GM10248 (cell line): ENCODE results near the gene CSF3.

Experiments
- CTCF ChIA-PET: fragments of 300-600 bp; sonication (Branson Sonifier 250); formaldehyde crosslinking; extraction: SDS; loops from one replicate; lab custom pipeline; 2021; ENCODE audit warnings: antibody characterized with exemption; lab: Yijun Ruan, JAX
- POLR2A ChIA-PET: fragments of 350-650 bp; sonication (Branson Sonifier 250); formaldehyde crosslinking; extraction: SDS; loops from one replicate; lab custom pipeline; 2020; ENCODE audit warnings: antibody characterized with exemption; lab: Yijun Ruan, JAX
- DNase-seq: peaks from one replicate; pipeline ENCODE4 v3.0.0; 2012; ENCODE audit errors: extremely low spot score
- CTCF ChIP-seq: IDR thresholded peaks from 2 replicates; pipeline ENCODE4 v1.5.1; 2012; ENCODE audit warnings: mild to moderate bottlenecking, low read depth; ENCODE audit errors: extremely low read depth, missing control alignments, control extremely low read depth

CSF3 gene

GRCh38 chr17:40034426-40035161 lies 19.4 kb downstream of the CSF3 start:
- CTCF ChIA-PET, result interaction anchor here (1.3 to 11.5 kb wide), 7 partner anchors 8 to 184 kb away, joined by 3 to 137 read pairs (median 5); partner anchors contain the start of genes CSF3 and WIPF2
- no peak for DNase-seq
- POLR2A ChIA-PET, result no interaction called here
- TF ChIP-seq CTCF, result no peak

GRCh38 chr17:40035162-40035559 lies 19.9 kb downstream of the CSF3 start:
- ChIA-PET POLR2A (no interaction called here), CTCF (interaction anchor here (1.3 to 6.6 kb wide), 6 partner anchors 8 to 51 kb away, joined by 5 to 75 read pairs (median 8); partner anchors contain the start of gene CSF3)
- TF ChIP-seq CTCF, result peak; percentile 15

GRCh38 chr17:40038882-40039513 lies 23.8 kb downstream of the CSF3 start:
- no peak for DNase-seq
- ChIA-PET POLR2A (no interaction called here), CTCF (interaction anchor here (0.8 to 6.6 kb wide), 6 partner anchors 9 to 47 kb away, joined by 3 to 75 read pairs (median 3); partner anchors contain the start of gene CSF3)
- peak; percentile 10 for TF ChIP-seq CTCF

More at GRCh38 chr17:40035162-40035559, 19.9 kb downstream of the CSF3 start:
- DNase-seq, result no peak

- DNase-seq, result no peak
- CTCF ChIA-PET, result interaction anchor here (1.3 to 2.9 kb wide), 6 partner anchors 10 to 128 kb away, joined by 3 to 18 read pairs (median 4); partner anchors contain the start of gene NR1D1
- POLR2A ChIA-PET, result no interaction called here
- TF ChIP-seq CTCF, result no peak
Observed at GRCh38 chr17:40041196-40041595, 26.0 kb downstream of the CSF3 start.

- ChIA-PET POLR2A (no interaction called here), CTCF (interaction anchor here (4.8 to 14.2 kb wide), 2 partner anchors 21 to 29 kb away, joined by 29 to 215 read pairs; no protein-coding TSS in a partner anchor)
- no peak for TF ChIP-seq CTCF
- no peak for DNase-seq
Observed at GRCh38 chr17:40056379-40057015, 41.3 kb downstream of the CSF3 start.

- ChIA-PET CTCF (interaction anchor here (1.3 to 14.2 kb wide), 4 partner anchors 12 to 31 kb away, joined by 3 to 215 read pairs (median 16); no protein-coding TSS in a partner anchor), POLR2A (no interaction called here)
- TF ChIP-seq CTCF, result no peak
- DNase-seq, result no peak
Observed at GRCh38 chr17:40058186-40058784, 43.0 kb downstream of the CSF3 start.
